HG03575 (cell line): ENCODE measurements around the gene FBXL20.
"Not testable (repeated sequence)": the region's sequence is repeated elsewhere in the genome, so short reads cannot be mapped to it uniquely, and the experiment has no call there.

Source experiments
- ATAC-seq: cut with Tn5 transposase; IDR thresholded peaks from one replicate; pipeline ENCODE4 v1.9.1; 2021; ENCODE audit not compliant: unreplicated experiment, insufficient number of reproducible peaks, low FRiP score; ENCODE audit errors: extremely low read depth

FBXL20 gene

DNA sequence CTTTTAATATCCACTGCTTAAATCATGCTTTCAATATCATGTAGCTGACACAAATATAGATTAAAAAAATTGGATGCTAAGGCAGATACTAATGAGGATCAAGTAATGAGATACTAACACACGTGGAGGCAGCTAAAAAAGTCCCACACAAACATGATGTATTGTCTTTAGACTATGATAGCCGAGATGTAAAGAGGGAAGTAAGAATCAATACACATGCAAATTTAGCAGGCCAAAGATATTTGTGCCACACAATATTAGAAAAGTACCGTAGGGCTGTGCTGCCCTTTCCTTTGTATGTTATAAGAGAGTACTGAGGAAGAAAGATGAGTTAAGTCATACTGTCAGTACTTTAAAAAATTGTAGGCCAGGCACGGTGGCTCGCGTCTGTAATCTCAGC, 124.3 kb downstream of the FBXL20 start:
- no peak for ATAC-seq

DNA sequence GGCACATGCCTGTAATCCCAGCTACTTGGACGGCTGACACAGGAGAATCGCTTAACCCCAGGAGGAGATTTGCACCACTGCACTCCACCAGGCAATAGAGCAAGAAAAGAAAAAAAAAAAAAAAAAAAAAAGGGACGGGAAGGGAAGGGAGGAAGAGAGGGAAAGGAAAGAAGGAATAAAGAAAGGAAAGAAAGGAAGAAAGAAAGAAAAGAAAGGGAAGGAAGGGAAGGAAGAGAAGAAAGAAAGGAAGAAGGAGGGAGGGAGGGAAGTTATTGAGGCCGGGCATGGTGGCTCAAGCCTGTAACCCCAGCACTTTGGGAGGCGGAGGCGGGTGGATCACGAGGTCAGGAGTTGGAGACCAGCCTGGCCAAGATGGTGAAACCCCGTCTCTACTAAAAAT, 125.3 kb downstream of the FBXL20 start:
- no peak for ATAC-seq

DNA sequence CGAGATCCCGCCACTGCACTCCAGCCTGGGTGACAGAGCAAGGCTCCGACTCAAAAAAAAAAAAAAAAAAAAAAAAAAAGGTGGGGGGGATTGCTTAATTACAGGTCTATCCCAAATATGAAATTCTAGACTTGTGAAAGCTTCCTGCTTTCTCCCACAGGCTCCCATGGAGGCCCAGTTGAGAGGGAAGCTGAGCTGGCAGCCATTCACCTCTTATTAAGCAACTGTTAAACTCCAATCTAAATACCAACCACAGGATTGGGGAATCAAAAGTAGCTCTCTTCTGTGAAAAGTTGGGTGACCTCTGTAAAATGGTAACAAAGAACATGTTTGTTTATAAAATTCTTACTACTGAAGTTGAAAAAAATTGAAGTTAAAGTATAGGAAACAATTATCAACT, 129.9 kb downstream of the FBXL20 start:
- ATAC-seq: no peak

DNA sequence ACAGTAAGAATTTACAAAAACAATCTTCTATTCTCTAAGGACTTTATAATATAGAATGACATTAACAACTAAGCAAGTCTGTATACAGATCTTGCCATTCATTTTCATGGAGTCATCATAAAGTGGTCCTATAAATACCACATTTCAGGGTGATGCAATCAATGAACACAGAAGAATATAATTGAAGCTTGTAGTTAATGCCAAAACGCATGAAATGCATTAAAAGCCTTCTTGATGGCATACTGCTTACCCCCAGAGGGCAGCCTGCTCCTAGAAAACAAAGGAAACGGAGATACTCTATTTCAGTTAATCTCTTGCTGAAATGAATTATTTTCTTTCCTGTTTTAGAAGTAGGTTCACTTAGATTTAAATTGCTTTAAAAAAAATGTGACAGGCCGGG, 130.5 kb downstream of the FBXL20 start:
- ATAC-seq: no peak

DNA sequence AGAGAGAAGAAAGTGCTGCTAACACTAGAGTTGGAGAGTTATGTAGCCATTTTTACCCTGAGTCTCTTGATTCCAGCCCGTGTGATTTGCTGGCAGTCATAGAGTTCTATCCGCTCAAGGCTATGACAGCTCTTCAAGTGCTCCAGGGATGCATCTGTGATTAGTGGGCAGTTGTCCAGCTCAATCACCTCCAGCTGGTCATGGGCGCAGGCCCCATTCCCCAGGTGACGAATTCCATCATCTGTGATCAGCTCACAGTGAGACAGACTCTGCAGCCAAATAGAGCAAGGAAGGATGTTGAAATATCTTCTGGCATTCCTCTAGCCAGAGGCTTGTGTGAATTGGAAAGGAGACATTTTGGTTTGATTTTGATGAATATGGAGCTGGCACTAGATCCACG, 137.3 kb downstream of the FBXL20 start:
- no peak for ATAC-seq

DNA sequence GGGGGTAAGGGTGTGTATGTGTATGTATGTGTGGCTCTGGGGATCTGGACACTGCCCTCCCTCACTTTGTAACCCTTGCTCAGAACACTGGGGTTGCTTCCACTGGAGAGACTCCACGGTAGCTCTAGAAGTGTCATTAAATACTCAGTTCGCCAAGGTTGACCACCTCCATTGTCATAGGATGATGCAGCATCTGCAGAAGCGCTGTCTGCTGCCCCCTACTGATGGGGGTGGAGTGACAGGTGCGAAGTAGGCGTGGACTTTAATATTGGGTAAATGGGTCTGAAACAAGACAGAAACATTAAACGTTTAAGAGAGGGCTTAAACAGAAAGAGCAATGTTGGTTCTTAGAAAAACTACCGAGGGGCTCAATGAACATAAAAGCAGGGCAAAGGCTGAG, 140.1 kb downstream of the FBXL20 start:
- ATAC-seq: no peak

DNA sequence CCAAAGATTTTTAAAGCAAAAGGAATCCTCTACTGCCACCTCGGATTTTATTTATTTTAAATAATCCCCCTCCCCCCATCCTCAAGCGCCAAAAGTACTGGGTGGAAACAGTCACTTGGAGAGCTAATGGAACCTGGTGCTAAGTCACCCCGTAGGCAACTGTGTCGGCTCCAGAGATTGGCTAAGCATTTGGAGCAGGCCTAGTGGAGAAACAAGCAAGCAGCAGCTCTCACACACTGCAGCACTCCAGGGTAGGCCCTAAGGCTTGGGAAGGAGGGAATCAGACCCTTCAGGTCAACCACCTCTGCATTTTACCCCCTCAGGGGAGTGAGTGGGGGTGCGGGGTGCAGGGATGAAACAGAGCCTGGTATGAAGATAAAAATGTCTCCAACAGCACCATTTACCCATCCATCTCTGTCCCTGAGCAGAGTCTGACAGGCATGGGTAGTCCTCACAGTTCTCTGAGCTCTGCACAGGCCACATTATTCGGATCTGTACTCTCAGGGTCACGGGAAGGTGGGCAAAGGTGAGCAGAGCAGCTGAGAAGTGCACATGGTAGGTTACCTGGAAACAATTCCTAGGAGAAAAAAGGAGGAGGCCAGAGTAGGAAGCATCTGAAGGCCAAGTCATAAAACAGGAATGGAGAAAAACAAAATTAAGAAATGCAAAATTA, 148.5 kb downstream of the FBXL20 start:
- ATAC-seq: no peak

DNA sequence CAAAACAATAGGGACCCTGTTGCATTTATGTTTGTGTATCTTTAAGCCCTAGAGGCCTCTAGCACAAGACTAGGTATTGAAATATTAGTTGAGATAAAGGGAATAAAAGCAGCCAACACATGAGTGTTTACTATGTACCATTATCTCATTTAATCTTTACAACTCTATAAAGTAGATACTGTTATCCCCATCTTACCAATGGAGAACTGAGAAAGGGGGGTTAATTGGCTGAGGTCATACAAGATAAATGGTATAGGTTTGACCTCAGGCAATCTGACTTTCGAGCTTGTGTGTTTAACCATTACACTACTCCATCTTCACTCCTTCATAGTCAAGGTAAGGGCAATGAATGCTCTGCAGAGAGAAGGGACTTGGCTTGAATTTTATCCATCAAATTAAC, 149.4 kb downstream of the FBXL20 start:
- no peak for ATAC-seq

DNA sequence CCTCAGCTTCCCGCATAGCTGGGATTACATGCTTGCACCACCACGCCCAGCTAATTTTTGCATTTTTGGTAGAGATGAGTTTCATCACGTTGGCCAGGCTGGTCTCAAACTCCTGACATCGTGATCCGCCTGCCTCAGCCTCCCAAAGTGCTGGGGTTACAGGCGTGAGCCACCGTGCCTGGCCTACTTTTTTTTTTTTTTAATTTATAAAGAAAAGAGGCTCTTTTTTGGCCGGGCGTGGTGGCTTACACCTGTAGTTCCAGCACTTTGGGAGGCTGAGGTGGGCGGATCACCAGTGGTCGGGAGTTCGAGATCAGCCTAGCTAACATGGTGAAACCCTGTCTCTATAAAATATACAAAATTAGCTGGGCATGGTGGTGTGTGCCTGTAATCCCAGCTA, 151.3 kb downstream of the FBXL20 start:
- ATAC-seq: not testable (repeated sequence)

DNA sequence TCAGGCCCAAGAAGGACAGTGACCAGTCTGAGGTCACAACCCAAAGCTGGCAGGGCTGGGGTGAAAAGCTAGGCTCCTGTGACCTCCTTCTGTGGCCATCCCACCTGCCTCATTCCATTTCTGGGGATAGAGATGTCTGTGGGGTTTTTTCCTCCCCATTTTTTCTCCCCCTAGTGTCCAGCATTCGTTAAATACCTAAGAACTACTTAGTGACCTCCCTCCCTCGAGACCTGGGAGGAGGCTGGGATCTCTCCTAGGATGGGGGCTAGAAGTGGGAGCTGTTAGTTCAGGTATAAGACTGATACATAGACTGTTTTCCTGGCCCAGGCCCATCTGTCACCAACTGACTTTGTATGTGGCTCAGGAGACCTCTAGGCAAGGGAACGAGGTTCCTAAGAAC, 155.2 kb downstream of the FBXL20 start:
- no peak for ATAC-seq

DNA sequence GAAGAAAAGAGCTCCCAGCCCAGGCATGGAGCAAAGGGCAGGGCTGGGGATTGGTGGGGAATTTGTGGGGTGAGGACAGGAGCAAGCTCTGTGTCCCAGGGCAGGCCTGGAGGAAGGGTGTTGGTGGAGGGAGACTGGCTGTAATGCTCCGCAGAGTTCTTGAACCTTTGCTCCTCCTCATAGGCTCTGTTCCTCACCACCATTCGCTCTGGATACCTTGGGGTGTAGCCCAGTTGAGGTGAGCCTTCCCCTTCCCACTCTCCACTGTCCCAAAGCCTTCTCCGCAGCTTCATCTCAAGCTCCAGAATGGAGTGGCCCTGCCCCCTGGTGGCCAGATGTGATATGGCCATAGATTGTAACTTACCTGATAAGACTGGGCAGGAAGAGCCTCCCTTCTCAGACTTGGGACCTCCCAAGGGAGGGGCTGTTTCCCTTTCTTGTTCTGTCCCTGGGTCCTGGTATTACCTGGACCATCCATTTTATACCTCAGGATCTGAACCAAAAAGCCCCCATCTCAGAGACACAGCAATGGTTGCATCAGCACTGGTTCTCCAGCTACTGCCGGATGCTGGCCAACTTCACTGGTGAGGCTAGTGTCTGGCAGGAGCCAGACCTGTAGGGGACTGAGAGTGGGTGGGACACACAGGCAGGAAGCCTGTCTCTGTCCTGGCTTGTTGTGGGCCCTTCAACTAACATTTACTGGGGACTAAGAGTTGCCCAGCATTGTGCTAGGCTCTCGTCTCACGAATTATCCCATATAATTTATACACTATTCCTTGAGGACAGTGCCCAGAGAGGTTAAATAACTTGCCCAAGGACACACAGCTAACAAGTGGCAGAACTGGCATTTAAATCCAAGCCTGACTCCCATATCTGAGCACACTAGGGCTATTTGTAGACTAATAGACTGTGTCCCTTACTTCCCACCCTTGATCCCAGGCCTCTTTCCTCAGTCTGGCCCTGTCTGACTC, 156.5 kb downstream of the FBXL20 start:
- ATAC-seq: no peak

DNA sequence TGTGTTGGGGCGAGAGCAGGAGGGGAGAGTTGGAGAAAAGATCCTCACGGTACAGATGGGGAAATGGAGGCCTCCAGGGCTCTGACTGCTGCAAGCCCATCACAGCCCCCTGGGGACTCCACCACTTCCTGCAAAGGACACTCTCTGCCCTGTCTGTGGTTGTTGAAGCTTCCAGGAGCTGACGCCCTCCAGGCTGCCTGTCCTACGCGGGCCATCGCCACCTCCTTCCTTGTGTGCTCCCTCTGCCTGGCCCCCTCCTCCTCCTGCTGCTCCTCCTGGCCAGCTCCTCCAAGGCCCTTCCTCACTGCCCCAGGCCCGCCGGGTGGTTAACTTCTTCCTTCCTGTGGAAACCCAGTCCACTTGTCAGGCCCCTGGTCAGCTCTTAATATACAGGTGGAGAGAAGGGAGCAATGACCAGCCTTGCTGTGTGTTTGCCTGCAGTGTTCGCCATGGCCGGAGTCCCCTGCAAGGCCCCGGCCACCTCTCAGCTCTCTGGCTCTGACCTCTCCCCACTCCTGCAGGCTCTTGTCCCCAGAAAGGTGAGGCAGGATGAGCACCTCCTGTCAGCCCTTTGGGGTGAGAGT, 157.3 kb downstream of the FBXL20 start:
- ATAC-seq: no peak

DNA sequence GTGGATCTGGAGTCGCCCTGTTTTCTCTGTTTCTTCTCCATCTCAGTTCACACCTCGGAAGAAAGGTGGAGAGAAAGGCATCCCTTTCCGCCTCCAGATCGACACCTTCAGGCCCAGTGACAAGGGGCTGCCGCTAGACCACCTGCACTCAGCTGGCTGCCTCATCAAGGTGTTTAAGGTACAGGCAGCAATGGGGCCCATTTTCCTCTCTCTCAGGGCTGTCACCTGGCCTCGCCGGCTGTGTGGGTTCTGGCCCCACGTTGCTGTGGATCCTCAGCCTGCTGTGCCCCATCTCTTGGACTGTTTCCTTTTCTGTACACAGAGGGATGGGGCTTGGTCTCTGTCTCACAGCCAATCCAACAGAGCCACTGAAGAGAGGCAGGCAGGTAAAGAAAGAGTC, 158.3 kb downstream of the FBXL20 start:
- ATAC-seq: no peak

DNA sequence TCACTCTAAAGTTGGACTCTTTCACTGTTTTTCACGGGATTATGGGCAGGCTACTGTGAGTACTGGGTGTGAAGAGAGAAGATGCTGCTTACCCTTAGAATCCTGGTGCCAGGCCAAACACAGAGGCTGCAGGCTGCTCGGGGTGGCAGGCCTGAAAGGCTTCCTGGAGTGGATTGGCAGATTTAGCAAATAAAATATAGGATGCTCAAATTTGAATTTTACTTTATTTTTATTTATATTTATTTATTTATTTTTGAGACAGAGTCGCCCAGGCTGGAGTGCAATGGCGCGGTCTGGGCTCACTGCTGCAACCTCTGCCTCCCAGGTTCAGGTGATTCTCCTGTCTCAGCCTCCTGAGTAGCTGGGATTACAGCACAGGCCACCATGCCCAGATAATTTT, 160.8 kb downstream of the FBXL20 start:
- no peak for ATAC-seq

DNA sequence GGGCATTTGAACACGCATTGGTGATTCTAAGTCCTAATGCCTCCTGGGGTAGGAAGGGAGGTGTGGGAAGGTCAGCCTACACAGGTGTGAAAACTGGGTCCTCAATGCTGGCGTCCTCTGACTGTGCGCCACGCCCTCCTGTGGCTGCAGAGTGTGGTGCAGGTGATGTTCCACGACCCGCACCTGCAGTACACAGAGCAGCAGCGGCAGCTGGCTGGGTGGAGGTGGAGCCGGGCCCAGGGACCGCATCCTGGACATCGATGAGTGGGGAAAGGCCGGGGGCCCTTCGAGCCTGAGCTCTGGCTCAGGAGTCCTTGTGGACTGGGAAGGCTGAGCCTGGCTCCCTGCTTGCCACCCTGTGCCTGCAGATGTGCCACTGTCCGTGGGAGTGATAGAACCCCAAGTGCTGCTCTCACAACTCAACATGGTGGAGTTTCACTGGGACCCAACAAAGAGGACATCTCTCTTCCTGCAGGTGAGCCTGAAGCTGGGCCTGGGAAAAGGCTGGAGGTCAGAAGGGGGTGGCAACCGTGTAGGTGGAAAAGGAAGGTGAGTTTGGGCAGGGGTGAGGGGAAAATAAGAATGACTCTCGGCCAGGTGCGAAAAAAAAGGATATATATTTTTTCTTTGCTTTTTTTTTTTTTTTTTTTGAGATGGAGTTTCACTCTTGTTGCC, 161.6 kb downstream of the FBXL20 start:
- ATAC-seq: no peak

DNA sequence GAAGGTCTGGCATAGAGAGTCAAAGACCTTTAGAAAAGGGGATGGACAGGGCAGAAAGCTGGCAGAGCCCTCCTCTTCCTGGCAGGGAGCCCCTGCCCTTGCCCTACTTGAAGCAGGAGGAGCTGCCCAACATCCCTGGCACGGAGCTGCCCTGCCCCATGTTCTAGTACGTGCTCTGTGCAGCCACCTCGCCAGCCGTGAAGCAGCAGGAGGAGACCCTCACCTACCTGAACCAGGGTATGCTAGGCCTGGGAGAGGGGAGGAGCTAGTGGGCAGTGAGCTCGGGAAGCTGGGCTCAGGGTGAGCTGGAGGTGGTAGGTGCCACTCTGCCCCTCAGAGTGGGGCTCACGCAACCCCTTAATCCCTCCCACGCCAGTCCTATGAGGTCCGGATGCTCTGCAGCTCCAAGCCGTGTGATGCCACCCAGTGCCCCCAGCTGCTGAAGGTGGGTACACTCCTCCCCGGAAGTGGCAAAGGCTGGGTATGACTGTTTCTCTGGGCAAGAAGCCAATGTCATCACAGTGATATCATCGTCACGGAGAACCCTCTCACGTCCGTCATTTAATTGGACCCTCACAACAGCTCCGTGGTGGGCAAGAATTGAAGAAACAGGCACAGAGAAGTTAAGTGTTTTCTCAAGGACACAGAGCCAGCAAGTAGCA, 163.0 kb downstream of the FBXL20 start:
- ATAC-seq: no peak

DNA sequence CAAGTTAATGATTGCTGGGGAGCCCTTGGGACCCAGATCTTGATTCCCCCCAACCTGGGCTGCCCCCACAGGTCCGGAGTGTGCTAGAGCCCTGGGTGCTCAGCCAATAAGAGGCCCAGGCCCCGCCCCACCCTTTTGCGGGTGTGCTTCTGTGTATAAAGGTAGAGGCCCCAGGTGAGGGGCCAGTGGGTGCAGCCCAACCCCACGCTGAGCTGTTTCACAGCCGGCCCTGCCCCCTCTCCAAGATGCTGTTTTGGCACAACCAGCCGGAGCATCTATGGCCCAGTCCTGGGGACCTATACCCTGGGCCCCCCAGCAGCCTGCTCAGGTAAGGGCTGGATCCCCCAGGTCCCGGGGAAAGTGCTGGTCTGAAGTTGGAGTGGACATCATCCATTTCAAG, 163.8 kb downstream of the FBXL20 start:
- ATAC-seq: no peak

DNA sequence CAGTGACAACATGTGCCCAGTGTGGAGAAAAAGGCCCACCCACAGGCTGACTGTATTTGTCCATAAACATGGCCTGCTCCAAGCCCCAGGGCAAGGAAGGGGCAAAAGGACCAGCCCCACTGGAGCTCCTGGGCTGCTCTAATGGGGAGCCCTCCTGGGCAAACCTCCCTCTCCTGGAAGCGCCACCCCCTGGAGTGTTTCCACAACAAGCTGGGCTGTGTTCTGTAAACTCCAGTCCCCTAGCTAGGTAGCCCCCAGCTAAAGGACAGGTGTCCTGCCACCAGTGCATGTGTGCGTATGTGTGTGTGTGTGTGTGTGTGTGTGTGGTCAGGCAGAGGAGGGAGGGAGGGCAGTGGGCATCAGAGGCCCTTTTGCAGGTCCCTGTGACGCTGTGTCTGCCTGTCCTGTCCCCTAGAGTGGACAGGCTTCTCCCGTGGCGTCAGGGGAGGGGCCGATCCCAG, 164.4 kb downstream of the FBXL20 start:
- no peak for ATAC-seq

DNA sequence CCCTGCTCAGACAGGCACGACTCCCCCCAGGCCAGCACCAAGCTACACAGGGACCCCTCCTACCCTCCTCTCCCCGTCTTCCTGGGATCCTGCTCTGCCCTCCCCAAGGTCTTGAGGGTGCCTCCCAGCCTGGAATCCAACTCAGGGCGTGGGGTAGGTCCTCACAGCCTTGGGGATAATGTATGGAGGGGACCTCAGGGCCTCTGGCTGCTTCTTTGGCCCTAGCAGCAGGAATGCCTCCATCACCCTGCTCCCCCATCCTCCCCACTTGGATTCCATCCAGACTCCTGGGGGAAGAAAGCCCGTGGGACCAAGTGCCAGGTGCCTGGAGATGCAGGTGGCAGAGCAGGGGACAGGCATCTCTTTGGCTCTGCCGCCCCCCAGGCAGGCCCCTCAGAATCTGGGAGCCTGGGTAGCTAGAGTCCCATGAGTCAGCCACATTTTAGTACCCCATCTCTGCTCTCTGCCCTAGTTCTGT, 164.9 kb downstream of the FBXL20 start:
- ATAC-seq: no peak
